Muscle layer of colon (tissue), 2 donors: ENCODE data around the gene GDI1.

Experiments
- H3K27ac ChIP-seq: one replicate; pipeline ENCODE4 v1.7.0; 2013; ENCODE audit warnings: low read depth, mild to moderate bottlenecking, low read length, moderate library complexity
- H3K27me3 ChIP-seq, 2 donors: one replicate each; pipeline ENCODE4 v1.7.0; 2013; ENCODE audit warnings: low read length in 2 of 2, mild to moderate bottlenecking in 2 of 2; ENCODE audit not compliant: insufficient read depth in 2 of 2, control insufficient read depth in 1 of 2
- H3K36me3 ChIP-seq: one replicate; pipeline ENCODE4 v1.7.0; 2013; ENCODE audit warnings: mild to moderate bottlenecking, low read length; ENCODE audit not compliant: insufficient read depth
- H3K4me1 ChIP-seq: one replicate; pipeline ENCODE4 v1.7.0; 2013; ENCODE audit warnings: mild to moderate bottlenecking, low read length; ENCODE audit not compliant: insufficient read depth
- H3K4me3 ChIP-seq, 2 donors: one replicate each; pipeline ENCODE4 v1.7.0; 2013; ENCODE audit warnings: low read length in 2 of 2, low read depth in 1 of 2, mild to moderate bottlenecking in 1 of 2, moderate library complexity in 1 of 2
- H3K9ac ChIP-seq: one replicate; pipeline ENCODE4 v1.7.0; 2013; ENCODE audit warnings: low read length
- H3K9me3 ChIP-seq: one replicate; pipeline ENCODE4 v1.7.0; 2013; ENCODE audit warnings: mild to moderate bottlenecking, low read length
- donor health status: abdominal sarcoma.
- donor health status: Adenocarcinoma of cecum.

The GDI1 gene

DNA sequence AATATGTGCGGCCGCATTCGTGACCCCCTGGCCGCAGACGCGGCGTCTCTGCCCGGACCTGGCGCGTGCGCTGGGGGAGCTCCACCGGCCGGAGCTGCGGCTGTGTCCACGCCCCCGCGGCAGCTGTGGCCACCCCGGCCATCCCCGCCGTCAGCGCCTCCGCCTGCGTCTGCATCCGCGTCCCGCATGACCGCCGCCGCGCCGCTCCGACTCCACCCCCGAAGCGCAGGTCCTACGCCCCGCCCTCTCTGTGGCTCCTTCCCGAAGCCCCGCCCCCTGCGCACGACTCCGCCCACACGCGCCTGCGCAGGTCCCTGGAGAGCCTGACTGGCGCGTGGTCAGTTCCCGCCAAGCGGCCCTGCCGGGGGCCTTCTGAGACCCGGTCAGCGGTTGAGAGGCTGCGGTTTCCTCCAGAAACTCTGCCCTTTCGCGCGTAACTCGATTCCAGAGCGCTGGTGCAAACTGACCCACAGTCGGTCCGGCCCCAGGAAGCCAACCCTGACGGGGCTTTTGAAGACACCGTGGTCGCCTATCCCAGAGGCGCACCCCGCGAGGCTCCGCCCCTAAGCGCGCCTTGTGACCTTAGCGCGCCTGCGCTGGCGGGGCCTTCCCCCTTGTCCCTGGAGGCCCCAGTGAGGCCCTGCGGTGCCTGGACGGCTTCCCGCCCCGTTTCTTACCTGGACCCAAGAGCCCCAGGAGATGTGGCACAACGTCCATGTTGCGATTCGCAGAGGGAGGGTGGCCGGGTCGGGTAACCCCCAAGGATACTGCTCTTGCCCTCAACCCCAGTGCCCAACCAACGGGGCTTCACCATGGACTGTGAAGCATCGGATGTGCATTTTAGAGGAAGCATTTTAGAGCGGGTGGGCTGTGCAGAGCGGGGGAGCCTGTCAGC is 42.0 kb downstream of the GDI1 start, which contains the start of gene LAGE3:
Gene LAGE3 (minus strand): TSS at position 554 of the 895 bp plus-strand sequence. CDS start 366 bp downstream, at position 188.
- Histone ChIP-seq H3K9ac (no peak within 1 kb of the TSS), H3K4me3 (peak within 1 kb of the TSS; percentile 36 to 53)

DNA sequence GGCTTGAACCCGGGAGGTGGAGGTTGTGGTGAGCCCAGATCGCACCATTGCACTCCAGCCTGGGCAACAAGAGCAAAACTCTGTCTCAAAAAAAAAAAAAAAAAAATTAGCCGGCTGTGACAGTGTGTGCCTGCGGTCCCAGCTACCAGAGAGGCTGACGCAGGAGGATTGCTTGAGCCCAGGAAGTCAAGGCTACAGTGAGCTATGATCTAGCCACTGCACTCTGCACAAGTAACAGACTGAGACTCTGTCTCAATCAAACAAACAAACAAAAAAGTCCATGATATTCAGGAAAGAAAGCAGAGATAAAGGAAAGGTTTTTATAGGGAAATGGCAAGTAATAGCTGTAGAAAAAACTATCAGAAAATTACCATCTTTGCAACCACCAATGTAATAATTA is 44.2 kb downstream of the GDI1 start:
- Histone ChIP-seq H3K9ac (no peak overlapping the region), H3K27ac (no peak overlapping the region), H3K27me3 (peaks cover 0 to 5% of the 10 kb centered on the region in 2 donors), H3K9me3 (no peaks in the 10 kb centered on the region), H3K4me3 (no peak overlapping the region), H3K4me1 (peaks cover 10% of the 10 kb centered on the region), H3K36me3 (peaks cover 15% of the 10 kb centered on the region)

More for the DNA sequence above, 42.0 kb downstream of the GDI1 start, which contains the start of gene LAGE3:
- peaks cover under 1% of the 10 kb centered on the region for H3K36me3 ChIP-seq
- no peaks in the 10 kb centered on the region for H3K4me1 ChIP-seq
- H3K9me3 ChIP-seq, result no peaks in the 10 kb centered on the region
- peak within 1 kb of the TSS; percentile 80 for H3K27ac ChIP-seq
- peaks cover 0 to 5% of the 10 kb centered on the region in 2 donors for H3K27me3 ChIP-seq

DNA sequence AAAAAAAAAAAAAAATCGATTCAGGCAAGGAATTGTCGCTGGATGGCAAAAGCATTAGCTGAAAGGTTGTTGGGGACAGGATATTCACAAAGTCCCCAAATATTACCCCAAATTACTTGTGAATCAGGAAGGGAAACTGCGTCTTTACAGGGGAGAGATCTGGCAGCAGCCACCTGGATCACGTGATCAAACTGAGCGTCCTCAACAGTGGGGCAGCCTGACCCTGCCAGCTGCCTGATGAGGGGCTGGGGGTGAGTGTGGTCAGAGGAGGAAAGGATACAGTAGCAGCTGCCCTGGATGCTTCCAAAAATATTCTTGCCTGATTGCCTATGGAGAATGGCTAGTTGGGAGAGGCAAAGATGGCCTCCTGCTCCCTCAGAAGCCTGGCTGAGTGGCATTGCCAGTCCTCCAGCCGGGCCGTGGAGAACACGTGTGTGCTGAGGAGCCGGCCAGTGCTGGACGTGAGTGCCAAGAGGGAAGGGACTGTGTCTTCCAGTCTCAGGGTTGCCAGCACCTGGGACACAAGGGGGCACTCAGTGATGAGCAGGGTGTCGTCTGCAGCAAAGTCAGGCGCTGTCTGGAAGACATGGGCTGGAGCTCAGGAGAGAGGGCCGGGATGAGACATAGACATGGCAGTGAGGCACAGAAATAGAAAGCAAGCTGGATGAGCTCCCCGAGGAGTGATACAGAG is 45.1 kb downstream of the GDI1 start:
- peaks cover 10% of the 10 kb centered on the region for H3K4me1 ChIP-seq

GRCh38 chrX:154482786-154483185 is 45.8 kb downstream of the GDI1 start:
- Histone ChIP-seq H3K27me3 (peaks cover 0 to 5% of the 10 kb centered on the region in 2 donors), H3K27ac (no peak overlapping the region), H3K9me3 (no peaks in the 10 kb centered on the region), H3K9ac (no peak overlapping the region), H3K4me1 (peaks cover 10% of the 10 kb centered on the region), H3K4me3 (no peak overlapping the region), H3K36me3 (peaks cover 15% of the 10 kb centered on the region)

More for the DNA sequence above, 45.1 kb downstream of the GDI1 start:
- no peak overlapping the region for H3K4me3 ChIP-seq
- H3K9me3 ChIP-seq, result no peaks in the 10 kb centered on the region
- H3K9ac ChIP-seq, result no peak overlapping the region
- peaks cover 0 to 5% of the 10 kb centered on the region in 2 donors for H3K27me3 ChIP-seq
- no peak overlapping the region for H3K27ac ChIP-seq
- H3K36me3 ChIP-seq, result peaks cover 15% of the 10 kb centered on the region

DNA sequence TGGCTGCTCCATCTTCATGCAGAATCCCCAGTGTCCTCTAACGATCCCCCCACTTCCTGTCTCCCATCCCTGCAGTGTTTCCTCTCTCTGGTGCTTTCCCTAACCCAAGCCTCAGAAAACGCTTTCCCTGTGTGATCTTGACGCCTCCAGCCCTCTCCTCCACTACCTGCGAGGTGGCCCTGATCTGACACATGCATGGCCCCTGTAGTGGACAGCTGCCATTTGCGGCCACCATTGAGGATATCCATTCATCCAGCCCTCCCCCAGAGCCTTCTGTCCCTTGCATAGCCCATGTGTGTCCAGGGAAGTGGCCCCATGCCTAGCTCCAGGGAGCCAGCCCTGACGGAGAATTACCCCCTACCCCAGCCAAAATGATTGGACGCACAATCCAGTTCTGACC is 46.4 kb downstream of the GDI1 start:
- H3K4me1 ChIP-seq, result peaks cover 10% of the 10 kb centered on the region
- no peak overlapping the region for H3K27ac ChIP-seq
- H3K36me3 ChIP-seq, result peaks cover 20% of the 10 kb centered on the region
- no peaks in the 10 kb centered on the region for H3K9me3 ChIP-seq
- no peak overlapping the region for H3K4me3 ChIP-seq
- H3K9ac ChIP-seq, result no peak overlapping the region
- peaks cover 0 to 5% of the 10 kb centered on the region in 2 donors for H3K27me3 ChIP-seq

DNA sequence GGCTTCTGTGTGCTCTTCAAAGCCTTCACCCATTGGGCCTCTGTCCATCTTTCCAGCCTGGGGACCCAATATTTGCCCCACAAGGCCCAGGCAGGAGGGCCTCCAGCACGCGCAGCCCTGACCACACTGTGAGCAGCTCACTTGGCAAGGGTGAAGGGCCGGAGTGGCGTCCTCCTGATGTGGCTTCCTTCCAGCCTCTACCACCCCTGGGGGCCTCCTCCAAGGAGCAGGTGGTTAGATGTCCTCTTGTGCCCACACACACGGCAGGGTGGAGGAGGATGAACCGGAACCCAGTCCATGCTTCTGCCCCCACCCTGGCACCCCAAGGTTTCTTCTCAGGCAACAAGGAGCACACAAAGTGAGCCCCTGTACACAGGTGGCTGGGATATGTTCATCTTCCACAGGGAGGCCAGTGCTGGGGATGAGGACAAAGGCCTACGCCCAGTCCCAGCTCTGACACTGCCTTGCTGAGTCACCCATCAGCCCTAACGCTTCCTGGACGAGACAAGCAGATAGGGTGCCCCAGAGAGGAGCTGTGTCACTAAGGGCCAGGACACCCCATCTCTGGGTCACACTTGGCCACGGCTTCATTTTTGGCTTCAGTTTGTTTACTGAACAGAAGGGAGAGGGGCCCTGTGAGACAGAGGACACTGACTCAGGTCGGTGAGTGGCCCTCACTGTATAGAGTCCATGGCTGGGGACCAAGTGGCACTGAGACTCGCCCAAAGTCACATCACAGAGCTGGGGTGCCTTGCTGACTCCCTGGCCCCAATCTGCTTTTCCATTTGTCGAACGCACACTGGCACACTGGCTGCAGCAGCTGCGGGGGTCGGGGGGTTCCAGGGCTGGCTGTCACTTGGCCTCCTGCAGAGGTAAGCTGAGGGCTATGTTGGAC is 47.5 kb downstream of the GDI1 start:
- Histone ChIP-seq H3K9ac (no peak overlapping the region), H3K27ac (no peak overlapping the region), H3K36me3 (peaks cover 20% of the 10 kb centered on the region), H3K4me1 (peaks cover 16% of the 10 kb centered on the region), H3K9me3 (no peaks in the 10 kb centered on the region), H3K27me3 (no peaks in the 10 kb centered on the region), H3K4me3 (no peak overlapping the region)

DNA sequence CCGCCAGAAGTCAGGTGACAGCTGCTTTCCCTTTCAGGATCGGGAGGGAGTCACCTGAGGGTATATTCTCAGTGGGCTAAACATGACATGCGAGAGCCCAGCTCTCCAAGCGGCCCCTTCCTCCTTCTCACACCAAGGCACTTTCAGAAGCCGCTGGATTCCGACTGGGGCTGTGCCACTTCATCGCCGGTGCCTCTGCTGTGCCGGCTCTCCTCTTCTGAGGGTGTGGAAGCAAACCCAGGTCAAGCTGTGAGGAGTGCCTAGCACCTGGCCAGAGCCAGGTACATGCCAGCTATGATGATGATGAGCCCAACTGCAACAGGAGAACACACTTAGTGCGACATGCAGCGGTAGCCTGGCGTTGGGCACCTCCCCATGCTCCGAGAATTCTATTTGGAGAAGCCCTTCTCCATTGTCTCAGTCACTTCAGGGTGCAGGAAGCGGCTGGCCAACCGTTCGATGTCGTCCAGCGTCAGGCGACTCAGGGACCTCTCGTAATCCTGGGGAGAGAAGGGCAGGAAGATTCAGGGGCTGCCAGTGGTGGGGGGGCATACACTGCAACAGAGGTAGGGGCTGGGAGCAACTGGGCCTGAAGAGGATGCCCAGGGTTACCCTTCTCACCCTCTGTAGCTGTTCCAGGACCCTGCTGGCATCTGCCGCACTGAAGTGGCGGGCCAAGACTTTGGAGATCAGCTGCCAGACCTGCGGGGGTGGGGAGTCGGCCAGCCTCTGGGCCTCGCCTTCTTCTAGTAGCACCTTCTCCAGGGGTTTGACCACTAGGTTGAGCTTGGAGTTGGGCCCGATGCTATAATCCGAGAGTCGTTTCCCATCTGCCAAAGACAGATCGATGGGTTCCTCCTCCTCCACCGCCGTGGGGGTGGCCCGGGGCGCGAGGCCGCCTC is 48.4 kb downstream of the GDI1 start:
- Histone ChIP-seq H3K4me1 (peaks cover 17% of the 10 kb centered on the region), H3K27ac (peak overlapping the region; percentile 58), H3K27me3 (no peaks in the 10 kb centered on the region), H3K9me3 (no peaks in the 10 kb centered on the region), H3K4me3 (peak overlapping the region; percentile 54 to 56), H3K36me3 (peaks cover 20% of the 10 kb centered on the region), H3K9ac (peak overlapping the region; percentile 27)

DNA sequence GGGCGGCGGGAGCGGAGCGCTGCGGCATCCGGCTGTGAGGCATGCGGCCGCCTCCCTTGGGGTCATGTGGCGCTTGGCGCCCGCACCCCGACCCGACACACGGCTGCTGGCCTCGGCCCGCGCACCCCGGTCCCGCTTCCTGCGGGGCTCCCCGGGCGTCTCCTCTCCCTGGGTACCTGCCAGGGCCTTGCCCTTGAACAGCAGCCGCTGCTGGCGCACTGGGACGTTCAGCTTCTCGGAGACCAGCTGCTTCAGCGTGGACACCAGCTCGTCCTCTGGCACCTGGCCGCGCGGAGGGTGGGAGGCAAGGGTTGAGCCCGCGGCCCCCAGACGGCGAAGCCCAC is 49.1 kb downstream of the GDI1 start:
- Histone ChIP-seq H3K36me3 (peaks cover 20% of the 10 kb centered on the region), H3K9me3 (no peaks in the 10 kb centered on the region), H3K27me3 (no peaks in the 10 kb centered on the region), H3K4me1 (peaks cover 17% of the 10 kb centered on the region), H3K4me3 (peak overlapping the region; percentile 54 to 56), H3K9ac (no peak overlapping the region), H3K27ac (peak overlapping the region; percentile 58)

GRCh38 chrX:154486396-154487207 is 49.6 kb downstream of the GDI1 start, which contains the start of gene UBL4A:
UBL4A (minus strand) TSS chrX:154486615; CDS start chrX:154486584, 31 bp downstream.
- peaks cover 20% of the 10 kb centered on the region for H3K36me3 ChIP-seq
- peak within 1 kb of the TSS; percentile 27 for H3K9ac ChIP-seq
- no peaks in the 10 kb centered on the region for H3K9me3 ChIP-seq
- no peaks in the 10 kb centered on the region for H3K27me3 ChIP-seq
- H3K27ac ChIP-seq, result peak within 1 kb of the TSS; percentile 58
- peak within 1 kb of the TSS; percentile 54 to 56 for H3K4me3 ChIP-seq
- H3K4me1 ChIP-seq, result peaks cover 17% of the 10 kb centered on the region
